HG03060 (cell line): ENCODE data around the gene KMT5C.

Experiments used
- ATAC-seq: cut with Tn5 transposase; IDR thresholded peaks from one replicate; pipeline ENCODE4 v1.9.1; 2021; ENCODE audit warnings: low read depth, moderate number of reproducible peaks; ENCODE audit not compliant: unreplicated experiment

KMT5C gene

GRCh38 chr19:55383279-55384130 lies 43.8 kb downstream of the KMT5C start:
- ATAC-seq, result no peak

- no peak for ATAC-seq
Measured at GRCh38 chr19:55384131-55384919, 44.6 kb downstream of the KMT5C start, which contains the start of gene TMEM238. TSS of gene TMEM238 (minus strand) at chr19:55384292. CDS start at chr19:55384259, 33 bp downstream.

- peak; percentile 35 for ATAC-seq
Measured at GRCh38 chr19:55384920-55385723, 45.4 kb downstream of the KMT5C start.

- ATAC-seq, result peak; percentile 70
Measured at GRCh38 chr19:55385724-55386492, 46.2 kb downstream of the KMT5C start, which contains the start of gene RPL28. TSS of gene RPL28 (plus strand) at chr19:55385932. CDS start at chr19:55386358, 426 bp downstream.

GRCh38 chr19:55386493-55386971 lies 46.9 kb downstream of the KMT5C start:
- no peak for ATAC-seq

GRCh38 chr19:55387736-55388497 lies 48.2 kb downstream of the KMT5C start:
- ATAC-seq, result no peak

GRCh38 chr19:55389386-55390317 lies 50.0 kb downstream of the KMT5C start:
- no peak for ATAC-seq

- ATAC-seq, result no peak
Measured at GRCh38 chr19:55390461-55390880, 50.8 kb downstream of the KMT5C start.

GRCh38 chr19:55391191-55391670 lies 51.6 kb downstream of the KMT5C start:
- no peak for ATAC-seq

GRCh38 chr19:55391702-55392615 lies 52.3 kb downstream of the KMT5C start:
- no peak for ATAC-seq

GRCh38 chr19:55392820-55393761 lies 53.4 kb downstream of the KMT5C start:
- ATAC-seq, result no peak
